GM23248 (cell line): ENCODE results near the gene PTEN.

ENCODE experiments used
- EZH2 ChIP-seq: fragments of 200-600 bp; sonication (generic); IDR thresholded peaks from 2 replicates; pipeline ENCODE4 v1.6.1; 2018; ENCODE audit warnings: antibody characterized with exemption, mild to moderate bottlenecking; ENCODE audit not compliant: insufficient read depth, poor library complexity, severe bottlenecking
- EZH2phosphoT487 ChIP-seq: fragments of 200-600 bp; sonication (generic); IDR thresholded peaks from 2 replicates; pipeline ENCODE4 v1.6.1; 2018; ENCODE audit warnings: antibody characterized with exemption, moderate library complexity, mild to moderate bottlenecking, low read depth; ENCODE audit not compliant: insufficient read depth

DNA sequence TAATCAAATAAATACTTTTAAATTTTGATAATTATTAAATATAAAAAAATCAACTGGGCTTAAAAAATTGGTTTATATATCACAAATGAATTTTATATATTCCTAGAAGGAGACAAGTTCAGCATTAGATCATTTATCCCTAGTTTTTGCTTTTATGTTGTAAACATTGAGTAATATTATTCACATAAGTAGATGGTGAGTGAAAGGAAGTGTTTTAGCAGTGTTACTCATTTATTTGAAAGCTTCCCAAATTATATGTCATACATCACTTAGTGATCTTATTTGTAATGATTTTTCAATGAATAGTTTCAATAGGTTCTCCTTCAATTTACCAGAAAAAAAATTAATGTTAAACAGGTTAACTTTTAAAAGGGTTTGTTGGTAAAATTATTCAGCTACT, 15.9 kb upstream of the PTEN start:
- TF ChIP-seq EZH2phosphoT487 = no peak
- TF ChIP-seq EZH2 = no peak
